HepG2 (cell line): ENCODE data around the gene NPHS1. TPM values are rescaled to one million over a fixed set of nuclear protein-coding genes. Genes with fewer than 3 reads are reported as not detected.
A peak's percentile ranks its signal among the peaks of the same experiment; 100 is the strongest.

Experiments
- AGO2 ChIP-seq: fragments of 200-400 bp; formaldehyde crosslinking; optimal IDR thresholded peaks from 2 replicates; pipeline ENCODE3; 2017; ENCODE audit warnings: mild to moderate bottlenecking, low read depth, low read length, moderate library complexity
- ARNTL ChIP-seq: sonication (generic); formaldehyde crosslinking; IDR thresholded peaks from 2 replicates; pipeline ENCODE4 v1.4.0; 2020; ENCODE audit warnings: mild to moderate bottlenecking, missing genetic modification reagents
- DR1 ChIP-seq: sonication (generic); formaldehyde crosslinking; IDR thresholded peaks from 2 replicates; pipeline ENCODE4 v1.8.0; 2021; ENCODE audit warnings: mild to moderate bottlenecking, missing genetic modification reagents, inconsistent platforms
- GABPA ChIP-seq, 2 experiments: IDR thresholded peaks; 2 replicates each; pipeline ENCODE4 v1.6.1; 2011 to 2016; ENCODE audit warnings: low read depth in 2 of 2, low read length in 1 of 2, missing biosample characterization in 1 of 2, missing genetic modification characterization in 1 of 2
- HNRNPL ChIP-seq: fragments of 200-400 bp; formaldehyde crosslinking; IDR thresholded peaks from 2 replicates; pipeline ENCODE4 v1.6.1; 2017; ENCODE audit warnings: mild to moderate bottlenecking, low read depth, low read length
- MEIS2 ChIP-seq: sonication (generic); formaldehyde crosslinking; IDR thresholded peaks from 2 replicates; pipeline ENCODE4 v1.9.0; 2021; ENCODE audit warnings: mild to moderate bottlenecking, missing genetic modification reagents
- MTA3 ChIP-seq: sonication (generic); formaldehyde crosslinking; IDR thresholded peaks from 2 replicates; pipeline ENCODE4 v1.4.0; 2020; ENCODE audit warnings: missing genetic modification reagents
- NCOA2 ChIP-seq: sonication (generic); formaldehyde crosslinking; IDR thresholded peaks from 2 replicates; pipeline ENCODE4 v1.8.0; 2022; ENCODE audit warnings: inconsistent platforms
- NFE2L1 ChIP-seq: sonication (generic); formaldehyde crosslinking; IDR thresholded peaks from 2 replicates; pipeline ENCODE4 v1.4.0; 2020; ENCODE audit warnings: missing genetic modification reagents, mild to moderate bottlenecking, borderline replicate concordance
- PCBP2 ChIP-seq: fragments of 200-400 bp; formaldehyde crosslinking; optimal IDR thresholded peaks from 2 replicates; pipeline ENCODE3; 2018; ENCODE audit warnings: low read length, low read depth; ENCODE audit not compliant: poor library complexity, severe bottlenecking
- SAFB2 ChIP-seq: sonication (generic); formaldehyde crosslinking; IDR thresholded peaks from 2 replicates; pipeline ENCODE4 v1.5.1; 2020; ENCODE audit warnings: missing genetic modification reagents, low read depth, mild to moderate bottlenecking, borderline replicate concordance
- SOX6 ChIP-seq, 2 experiments: fragments of 450-650 bp in 1 of 2; sonication (generic) in 1 of 2; formaldehyde crosslinking in 1 of 2; IDR thresholded peaks; 2 replicates each; pipeline versions ENCODE4 v1.4.0 to v1.6.1; 2017 to 2020; ENCODE audit warnings: antibody characterized with exemption in 1 of 2, mild to moderate bottlenecking in 1 of 2, missing genetic modification reagents in 1 of 2
- TAF1 ChIP-seq: sonication (generic); formaldehyde crosslinking; IDR thresholded peaks from 2 replicates; pipeline ENCODE4 v1.4.0; 2020; ENCODE audit warnings: missing genetic modification reagents
- TBX2 ChIP-seq: sonication (generic); formaldehyde crosslinking; IDR thresholded peaks from 2 replicates; pipeline ENCODE4 v1.5.0; 2020; ENCODE audit warnings: missing genetic modification reagents, mild to moderate bottlenecking, borderline replicate concordance
- ZNF772 ChIP-seq: sonication (generic); formaldehyde crosslinking; IDR thresholded peaks from 2 replicates; pipeline ENCODE4 v1.5.0; 2020; ENCODE audit warnings: mild to moderate bottlenecking, missing genetic modification reagents
- ZSCAN22 ChIP-seq: sonication (generic); formaldehyde crosslinking; IDR thresholded peaks from 2 replicates; pipeline ENCODE4 v1.4.0; 2020; ENCODE audit warnings: mild to moderate bottlenecking, missing genetic modification reagents
- ZSCAN9 ChIP-seq: IDR thresholded peaks from 2 replicates; pipeline ENCODE4 v1.6.1; 2016; ENCODE audit warnings: borderline replicate concordance
- polyA plus RNA-seq, 8 experiments: library from polyadenylated mRNA; depleted of rRNA in 3 of 8; stranded (reverse) in 7 of 8; unstranded in 1 of 8; fragments of >200 nt; fragmentation: Illumina TruSeq in 4 of 8; extraction: Trizol in 4 of 8; gene quantifications; 2 replicates each; pipeline versions ENCODE4 v1.2.1 to v1.2.3, GENCODE V29; 2011 to 2016; ENCODE audit warnings: low read depth in 4 of 8, missing spikeins in 1 of 8, mixed read lengths in 1 of 8; ENCODE audit not compliant: insufficient read depth in 1 of 8
- total RNA-seq, 5 experiments: library from RNA; depleted of rRNA; stranded (reverse); fragments of >200 nt; fragmentation: Illumina TruSeq; extraction: Trizol; gene quantifications; 2 replicates each; pipeline ENCODE4 v1.2.3, GENCODE V29; 2016; ENCODE audit warnings: low read depth in 1 of 5
- TF ChIP-seq, protein P1 (sequence below): sonication (generic); formaldehyde crosslinking; IDR thresholded peaks from 2 replicates; pipeline ENCODE4 v1.4.0; 2020; ENCODE audit warnings: mild to moderate bottlenecking, missing genetic modification reagents, borderline replicate concordance
- TF ChIP-seq, protein P2 (sequence below), 2 experiments: sonication (generic) in 1 of 2; formaldehyde crosslinking in 1 of 2; IDR thresholded peaks; 2 replicates each; pipeline versions ENCODE4 v1.4.0 to v1.6.1; 2016 to 2020; ENCODE audit warnings: borderline replicate concordance in 1 of 2, low read depth in 1 of 2, mild to moderate bottlenecking in 1 of 2, missing genetic modification reagents in 1 of 2

NPHS1 gene
- total and polyA plus RNA-seq, 2 of the 13 experiments (the other 11 are each of a cell fraction or from before 2014, with no cell fraction given) = not detected

- TF ChIP-seq PCBP2 (no peak), GABPA (IDR thresholded peaks at IDR 0.05; ENCODE audit: low read depth, low read length) (no peak), GABPA (CRISPR knock-in tag; IDR thresholded peaks at IDR 0.05; ENCODE audit: low read depth) (peak; percentile 64), NCOA2 (peak; percentile 73; the same call in 1 of the 2 replicates), ZSCAN22 (CRISPR knock-in tag) (no peak), SAFB2 (peak; percentile 65; the same call in 1 of the 2 replicates), TAF1 (peak; percentile 76), ARNTL (CRISPR knock-in tag) (peak; percentile 70; the same call in 1 of the 2 replicates), DR1 (no peak), HNRNPL (peak; percentile 92), AGO2 (peak; percentile 76), TBX2 (CRISPR knock-in tag) (peak; percentile 55; the same call in 1 of the 2 replicates), MTA3 (CRISPR knock-in tag) (no peak), MEIS2 (peak; percentile 18; the same call in 1 of the 2 replicates), NFE2L1 (no peak), ZSCAN9 (peak; percentile 45; the same call in 1 of the 2 replicates), ZNF772 (CRISPR knock-in tag) (peak; percentile 41; the same call in 1 of the 2 replicates), SOX6 (IDR thresholded peaks at IDR 0.05) (no peak), SOX6 (CRISPR knock-in tag; IDR thresholded peaks at IDR 0.05) (peak; percentile 74)
- TF ChIP-seq, protein P1, sequence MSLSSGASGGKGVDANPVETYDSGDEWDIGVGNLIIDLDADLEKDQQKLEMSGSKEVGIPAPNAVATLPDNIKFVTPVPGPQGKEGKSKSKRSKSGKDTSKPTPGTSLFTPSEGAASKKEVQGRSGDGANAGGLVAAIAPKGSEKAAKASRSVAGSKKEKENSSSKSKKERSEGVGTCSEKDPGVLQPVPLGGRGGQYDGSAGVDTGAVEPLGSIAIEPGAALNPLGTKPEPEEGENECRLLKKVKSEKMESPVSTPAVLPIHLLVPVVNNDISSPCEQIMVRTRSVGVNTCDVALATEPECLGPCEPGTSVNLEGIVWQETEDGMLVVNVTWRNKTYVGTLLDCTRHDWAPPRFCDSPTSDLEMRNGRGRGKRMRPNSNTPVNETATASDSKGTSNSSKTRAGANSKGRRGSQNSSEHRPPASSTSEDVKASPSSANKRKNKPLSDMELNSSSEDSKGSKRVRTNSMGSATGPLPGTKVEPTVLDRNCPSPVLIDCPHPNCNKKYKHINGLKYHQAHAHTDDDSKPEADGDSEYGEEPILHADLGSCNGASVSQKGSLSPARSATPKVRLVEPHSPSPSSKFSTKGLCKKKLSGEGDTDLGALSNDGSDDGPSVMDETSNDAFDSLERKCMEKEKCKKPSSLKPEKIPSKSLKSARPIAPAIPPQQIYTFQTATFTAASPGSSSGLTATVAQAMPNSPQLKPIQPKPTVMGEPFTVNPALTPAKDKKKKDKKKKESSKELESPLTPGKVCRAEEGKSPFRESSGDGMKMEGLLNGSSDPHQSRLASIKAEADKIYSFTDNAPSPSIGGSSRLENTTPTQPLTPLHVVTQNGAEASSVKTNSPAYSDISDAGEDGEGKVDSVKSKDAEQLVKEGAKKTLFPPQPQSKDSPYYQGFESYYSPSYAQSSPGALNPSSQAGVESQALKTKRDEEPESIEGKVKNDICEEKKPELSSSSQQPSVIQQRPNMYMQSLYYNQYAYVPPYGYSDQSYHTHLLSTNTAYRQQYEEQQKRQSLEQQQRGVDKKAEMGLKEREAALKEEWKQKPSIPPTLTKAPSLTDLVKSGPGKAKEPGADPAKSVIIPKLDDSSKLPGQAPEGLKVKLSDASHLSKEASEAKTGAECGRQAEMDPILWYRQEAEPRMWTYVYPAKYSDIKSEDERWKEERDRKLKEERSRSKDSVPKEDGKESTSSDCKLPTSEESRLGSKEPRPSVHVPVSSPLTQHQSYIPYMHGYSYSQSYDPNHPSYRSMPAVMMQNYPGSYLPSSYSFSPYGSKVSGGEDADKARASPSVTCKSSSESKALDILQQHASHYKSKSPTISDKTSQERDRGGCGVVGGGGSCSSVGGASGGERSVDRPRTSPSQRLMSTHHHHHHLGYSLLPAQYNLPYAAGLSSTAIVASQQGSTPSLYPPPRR (CRISPR knock-in tag) = 0 out of 2 replicates have a peak, but pooled peaks have one; percentile 8
- TF ChIP-seq, protein P2, sequence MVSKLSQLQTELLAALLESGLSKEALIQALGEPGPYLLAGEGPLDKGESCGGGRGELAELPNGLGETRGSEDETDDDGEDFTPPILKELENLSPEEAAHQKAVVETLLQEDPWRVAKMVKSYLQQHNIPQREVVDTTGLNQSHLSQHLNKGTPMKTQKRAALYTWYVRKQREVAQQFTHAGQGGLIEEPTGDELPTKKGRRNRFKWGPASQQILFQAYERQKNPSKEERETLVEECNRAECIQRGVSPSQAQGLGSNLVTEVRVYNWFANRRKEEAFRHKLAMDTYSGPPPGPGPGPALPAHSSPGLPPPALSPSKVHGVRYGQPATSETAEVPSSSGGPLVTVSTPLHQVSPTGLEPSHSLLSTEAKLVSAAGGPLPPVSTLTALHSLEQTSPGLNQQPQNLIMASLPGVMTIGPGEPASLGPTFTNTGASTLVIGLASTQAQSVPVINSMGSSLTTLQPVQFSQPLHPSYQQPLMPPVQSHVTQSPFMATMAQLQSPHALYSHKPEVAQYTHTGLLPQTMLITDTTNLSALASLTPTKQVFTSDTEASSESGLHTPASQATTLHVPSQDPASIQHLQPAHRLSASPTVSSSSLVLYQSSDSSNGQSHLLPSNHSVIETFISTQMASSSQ (IDR thresholded peaks at IDR 0.05; ENCODE audit: low read depth) = peak; percentile 98
- TF ChIP-seq, protein P2 (CRISPR knock-in tag; IDR thresholded peaks at IDR 0.05; ENCODE audit: borderline replicate concordance) = peak; percentile 98
These were observed 39.9 kb downstream of the NPHS1 start, which contains the start of gene PRODH2 (continued) for GRCh38 chr19:35812220-35813042.
